NCI-H510A (cell line): ENCODE results near the gene STYXL1.

ENCODE experiments used
- DNase-seq: peaks from one replicate; lab custom pipeline; 2025; lab: John Stamatoyannopoulos, UW

The STYXL1 gene

GRCh38 chr7:75980430-75981202 is 67.2 kb downstream of the STYXL1 start:
- DNase-seq: no peak

DNA sequence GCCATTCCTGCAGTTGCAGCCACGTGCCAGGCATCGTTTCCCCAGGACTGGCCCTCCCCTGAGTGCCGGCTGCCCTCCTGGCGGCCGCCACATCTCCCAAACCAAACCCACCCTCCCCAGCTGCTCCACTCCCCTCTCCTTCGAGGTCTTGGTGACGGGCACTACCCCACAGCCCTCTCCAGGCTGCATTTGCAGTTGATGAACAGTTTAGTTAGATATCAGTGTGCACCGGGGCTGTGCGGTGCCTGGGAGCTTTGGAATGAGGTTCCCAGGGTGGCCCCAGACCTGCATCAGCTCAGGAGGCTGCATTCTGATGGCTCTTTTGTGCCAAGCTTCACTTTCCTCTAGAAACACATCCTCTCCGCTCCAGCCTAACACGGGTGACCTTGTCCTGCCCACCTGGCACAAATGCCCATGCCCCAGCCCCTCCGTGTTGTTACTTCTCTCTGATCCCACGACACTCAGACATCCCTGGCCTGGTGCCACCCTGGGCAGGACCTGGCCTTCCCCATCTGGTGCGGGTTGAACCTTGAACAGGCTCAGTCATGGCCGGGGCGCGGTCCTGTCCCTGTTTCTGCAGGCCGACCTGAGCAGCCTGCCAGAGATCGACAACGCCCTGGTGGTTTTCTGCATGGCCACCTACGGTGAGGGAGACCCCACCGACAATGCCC is 67.9 kb downstream of the STYXL1 start:
- no peak for DNase-seq

- DNase-seq: no peak
These were observed 70.1 kb downstream of the STYXL1 start for GRCh38 chr7:75977743-75978142.

- no peak for DNase-seq
These were observed 75.6 kb downstream of the STYXL1 start for GRCh38 chr7:75971961-75972763.

- no peak for DNase-seq
These were observed 76.4 kb downstream of the STYXL1 start for GRCh38 chr7:75971309-75971960.

DNA sequence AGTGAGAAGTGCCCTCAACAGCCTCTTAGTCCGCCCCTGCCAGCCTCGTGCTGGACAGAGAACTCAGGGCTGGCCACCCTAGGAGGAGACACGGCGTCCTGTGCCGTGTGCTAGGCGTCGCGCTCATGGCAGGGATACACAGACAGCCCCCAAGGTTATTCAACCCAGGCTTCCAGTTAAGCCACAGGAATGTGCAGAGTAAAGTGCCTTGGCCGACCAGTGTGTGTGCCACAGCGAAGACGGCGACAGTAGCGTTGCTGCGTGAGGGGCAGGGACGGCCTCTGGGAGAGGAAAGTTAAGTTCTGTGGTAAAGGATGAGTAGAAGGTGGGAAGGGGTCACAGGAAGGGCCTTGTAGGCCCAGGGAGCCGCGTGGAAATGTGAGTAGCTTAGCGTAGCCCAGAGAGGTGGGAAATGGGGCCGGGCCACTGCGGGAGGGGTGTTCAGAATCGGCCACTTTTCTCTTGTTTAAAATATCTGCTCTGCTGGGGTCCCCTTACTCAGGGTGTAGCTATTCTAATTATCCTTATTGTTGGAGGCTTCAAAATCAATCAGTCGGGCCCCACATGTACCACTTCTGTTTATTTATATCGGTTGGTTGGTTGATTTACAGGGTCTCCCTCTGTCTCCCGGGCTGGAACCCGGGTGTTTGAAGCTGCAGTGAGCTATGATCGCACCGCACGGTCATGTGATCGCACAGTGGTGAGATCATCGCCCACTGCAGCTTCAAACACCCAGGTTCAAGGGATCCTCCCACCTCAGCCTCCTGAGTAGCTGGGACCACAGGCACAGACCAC is 77.9 kb downstream of the STYXL1 start:
- DNase-seq: no peak

DNA sequence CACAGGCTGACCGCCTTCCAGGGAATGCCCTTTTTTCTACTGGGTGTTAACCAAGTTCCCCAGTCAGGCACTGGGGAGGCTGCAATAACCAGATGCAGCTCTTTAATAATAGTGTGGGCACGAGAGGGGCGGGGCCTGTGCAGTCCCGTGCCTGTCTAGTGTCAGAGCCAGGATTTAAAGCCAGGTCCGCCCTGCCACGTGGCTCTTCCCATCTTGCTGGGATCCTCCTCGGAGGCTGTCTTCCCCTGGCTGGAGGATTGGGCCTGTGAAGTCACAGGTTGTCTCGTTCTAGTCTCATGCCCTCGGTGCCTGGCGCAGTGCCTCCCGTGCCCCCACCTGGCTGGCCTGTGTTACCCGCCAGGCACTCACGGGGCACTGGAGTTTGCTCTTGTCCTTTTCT is 78.6 kb downstream of the STYXL1 start:
- no peak for DNase-seq

DNA sequence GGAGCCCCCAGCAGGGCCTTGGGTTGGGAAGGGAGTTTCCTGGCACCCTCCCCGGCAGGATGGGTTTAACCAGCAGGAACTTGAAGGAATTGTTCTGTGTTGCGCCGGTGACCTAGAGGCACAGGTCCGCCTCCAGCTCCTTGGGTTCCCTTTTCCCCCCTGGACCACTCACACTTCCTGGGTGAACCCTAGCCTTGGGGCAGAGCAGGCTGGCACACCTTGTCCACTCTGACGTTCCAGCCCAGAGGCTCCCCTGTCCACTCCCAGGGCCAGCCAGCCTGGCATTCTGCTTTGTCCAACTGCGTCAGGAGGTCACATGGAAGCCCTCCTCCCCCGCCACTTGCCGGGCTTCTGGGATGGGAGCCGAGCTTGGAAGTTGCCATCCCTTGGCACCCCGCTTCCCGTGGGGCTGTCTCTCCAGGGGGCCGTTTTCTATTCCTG is 79.2 kb downstream of the STYXL1 start:
- no peak for DNase-seq

DNA sequence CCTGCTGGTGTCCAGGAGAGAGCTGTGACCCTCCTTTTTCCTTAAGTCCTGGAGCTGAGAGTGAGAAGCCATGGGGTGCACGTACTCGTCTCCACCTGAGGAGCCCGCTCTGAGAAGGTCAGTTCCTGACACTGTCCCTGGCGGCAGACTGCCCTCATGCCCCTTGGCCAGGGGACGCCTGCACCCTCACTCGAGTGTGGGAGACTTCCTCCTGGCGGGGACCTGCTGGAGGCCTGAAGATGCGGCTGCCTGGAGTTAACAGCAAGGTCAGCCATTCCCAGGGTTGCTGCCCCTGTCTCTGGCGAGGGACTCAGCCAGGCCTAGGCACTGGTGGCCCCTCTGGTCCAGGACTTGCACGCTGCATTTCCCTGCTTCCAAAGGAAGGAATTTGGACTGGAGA is 79.8 kb downstream of the STYXL1 start:
- no peak for DNase-seq

DNA sequence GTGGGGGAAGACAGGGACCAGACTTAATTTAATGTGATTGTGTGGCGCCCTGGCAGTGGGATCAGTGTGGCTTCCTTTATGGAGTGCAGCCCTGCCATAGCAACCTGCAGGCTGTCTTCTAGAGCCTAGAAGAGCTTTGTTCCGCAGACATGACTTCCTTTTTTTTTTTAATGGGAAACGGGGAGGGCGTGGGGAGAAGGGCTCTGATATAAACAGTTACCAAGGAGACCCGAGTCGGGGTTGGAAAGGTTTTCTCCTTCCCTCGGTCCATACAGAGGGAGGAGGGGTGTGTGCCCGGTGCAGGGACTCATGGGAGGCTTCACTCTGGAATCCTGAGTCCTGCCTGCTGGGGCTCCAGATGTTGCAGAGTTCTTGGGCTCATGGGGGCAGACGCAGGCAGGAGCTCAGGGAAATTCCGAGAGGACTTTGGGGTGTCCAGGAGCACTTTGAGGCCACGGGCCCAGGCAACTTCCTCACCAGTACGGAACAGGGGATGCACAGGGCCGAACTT is 80.3 kb downstream of the STYXL1 start:
- no peak for DNase-seq

DNA sequence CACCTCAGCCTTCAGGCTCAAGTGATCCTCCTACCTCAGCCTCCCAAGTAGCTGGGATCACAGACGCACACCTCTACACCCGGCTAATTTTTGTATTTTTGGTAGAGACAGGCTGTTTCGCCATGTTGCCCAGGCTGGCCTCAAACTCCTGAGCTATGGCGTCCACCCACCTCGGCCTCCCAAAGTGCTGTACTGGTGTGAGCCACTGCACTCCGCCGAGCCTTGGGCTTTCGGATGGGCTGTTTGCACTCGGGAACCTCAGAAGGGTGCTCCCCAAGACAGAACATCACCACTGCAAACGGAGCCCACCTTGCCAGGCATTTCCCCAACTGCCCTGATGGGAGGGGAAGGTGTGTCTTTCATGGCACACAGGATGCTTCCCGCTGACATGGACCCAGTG is 80.7 kb downstream of the STYXL1 start:
- no peak for DNase-seq

DNA sequence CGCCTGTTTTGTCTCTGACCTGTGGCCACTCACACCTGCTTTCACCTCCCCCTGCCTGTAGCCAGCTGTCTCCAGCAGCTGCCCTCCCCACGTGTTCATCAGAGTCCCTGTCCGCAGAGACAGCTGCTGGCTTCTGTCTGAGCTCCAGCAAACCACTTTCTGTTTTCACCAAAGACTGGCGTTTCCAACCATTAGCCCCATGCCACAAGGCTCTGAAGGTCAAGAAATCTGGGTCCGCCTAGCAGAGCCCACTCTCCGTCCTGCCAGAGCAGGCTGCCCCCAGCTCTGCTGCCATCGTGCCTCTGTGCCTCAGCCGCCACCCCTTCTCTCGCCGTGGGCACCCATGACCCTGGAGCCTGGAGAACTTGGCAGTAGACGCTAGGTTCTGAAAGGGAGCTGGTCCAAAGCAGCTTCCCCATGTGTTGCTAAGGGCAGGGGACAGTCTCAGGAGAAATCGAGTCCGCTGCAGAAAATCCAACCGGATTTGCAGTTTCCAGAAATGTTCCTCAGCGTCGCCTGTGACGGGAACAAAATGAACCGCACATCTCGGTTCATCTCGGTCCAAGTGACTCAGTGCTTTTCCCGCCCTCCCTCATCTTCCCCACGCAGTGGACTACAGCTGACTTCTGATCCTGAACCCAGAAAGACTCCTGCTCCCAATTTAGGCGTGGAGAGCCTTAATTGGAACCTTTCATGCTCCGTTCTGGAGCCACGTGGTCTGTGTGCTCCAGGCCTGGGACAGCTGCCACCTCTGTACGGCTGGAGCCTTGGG is 81.4 kb downstream of the STYXL1 start:
- peak; percentile 55 for DNase-seq

DNA sequence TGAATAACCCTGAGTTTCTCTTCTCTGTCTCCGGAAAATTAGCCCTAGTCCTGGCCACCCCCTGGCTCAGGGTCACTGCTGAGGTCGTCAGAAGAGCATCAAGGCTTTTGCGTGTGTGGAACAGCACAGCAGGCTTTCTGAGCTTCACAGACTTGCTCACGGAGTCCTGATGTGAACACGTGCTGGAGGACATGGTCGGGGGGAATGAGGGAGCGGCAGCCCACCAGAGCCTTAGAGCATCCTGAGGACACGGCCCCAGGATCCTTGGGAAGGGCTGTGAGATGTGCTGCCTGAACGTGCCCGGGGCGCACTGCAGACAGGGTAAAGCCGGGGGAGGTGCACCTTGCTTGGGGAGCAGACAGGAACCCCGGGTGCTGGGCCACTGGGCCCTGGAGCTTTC is 82.2 kb downstream of the STYXL1 start:
- DNase-seq: no peak

- DNase-seq: no peak
These were observed 84.3 kb downstream of the STYXL1 start for GRCh38 chr7:75963381-75963995.

- no peak for DNase-seq
These were observed 85.0 kb downstream of the STYXL1 start for GRCh38 chr7:75962607-75963380.

DNA sequence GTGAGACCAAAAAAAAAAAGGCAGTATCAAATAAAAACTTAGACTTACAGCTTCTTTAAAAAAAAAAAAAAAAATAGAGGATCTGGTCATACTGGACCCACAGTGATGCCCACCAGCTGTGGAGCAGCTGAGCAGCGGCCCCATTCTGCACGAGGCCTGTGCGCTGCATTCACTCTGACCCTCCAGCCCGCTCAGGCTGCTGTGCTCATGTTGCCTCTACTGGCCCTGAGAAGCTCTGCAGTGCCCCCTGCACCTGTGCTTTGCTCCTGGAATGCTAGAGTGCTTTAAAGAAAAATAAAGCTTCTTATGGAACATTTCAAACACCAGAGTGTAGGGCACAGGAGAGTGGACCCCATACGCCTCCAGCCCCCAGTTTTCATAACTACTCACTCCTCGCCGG is 86.6 kb downstream of the STYXL1 start:
- DNase-seq: no peak

GRCh38 chr7:75960372-75960771 is 87.4 kb downstream of the STYXL1 start:
- no peak for DNase-seq

DNA sequence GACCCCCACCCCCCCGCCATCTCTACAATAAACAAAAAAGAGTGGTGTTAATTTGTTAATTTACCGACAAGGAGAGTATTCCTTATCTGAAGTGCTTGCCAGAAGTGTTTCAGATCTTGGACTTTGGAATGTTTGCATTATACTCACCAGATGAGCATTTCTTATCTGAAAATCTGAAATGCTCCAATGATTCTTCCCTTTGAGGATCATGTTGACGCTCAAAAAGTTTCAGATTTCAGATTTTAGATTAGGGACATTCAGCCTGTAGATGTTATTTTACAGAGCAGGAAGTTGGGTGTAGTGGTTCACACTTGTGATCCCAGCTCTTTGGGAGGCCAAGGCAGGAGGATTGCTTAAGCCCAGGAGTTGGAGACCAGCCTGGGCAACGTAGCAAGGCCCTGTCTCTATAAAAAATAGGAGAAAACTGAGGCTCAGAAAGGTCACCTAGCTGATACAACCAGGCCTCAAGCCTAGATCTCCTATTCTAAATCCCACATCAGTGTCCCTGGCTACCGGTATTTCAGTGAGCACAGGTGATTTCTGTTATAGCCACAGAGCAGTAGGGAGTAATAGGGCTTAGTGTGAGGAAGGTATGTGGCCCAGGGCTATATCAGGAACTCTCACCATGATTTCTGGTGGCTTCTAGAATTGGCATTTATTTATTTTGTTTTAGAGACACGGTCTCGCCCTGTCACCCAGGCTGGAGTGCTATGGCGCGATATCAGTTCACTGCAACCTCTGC is 88.8 kb downstream of the STYXL1 start:
- DNase-seq: no peak
